ENCODE measurements around the gene GGACT.
"Not testable (repeated sequence)": the region's sequence is repeated elsewhere in the genome, so short reads cannot be mapped to it uniquely, and the experiment has no call there.

GGACT gene

DNA sequence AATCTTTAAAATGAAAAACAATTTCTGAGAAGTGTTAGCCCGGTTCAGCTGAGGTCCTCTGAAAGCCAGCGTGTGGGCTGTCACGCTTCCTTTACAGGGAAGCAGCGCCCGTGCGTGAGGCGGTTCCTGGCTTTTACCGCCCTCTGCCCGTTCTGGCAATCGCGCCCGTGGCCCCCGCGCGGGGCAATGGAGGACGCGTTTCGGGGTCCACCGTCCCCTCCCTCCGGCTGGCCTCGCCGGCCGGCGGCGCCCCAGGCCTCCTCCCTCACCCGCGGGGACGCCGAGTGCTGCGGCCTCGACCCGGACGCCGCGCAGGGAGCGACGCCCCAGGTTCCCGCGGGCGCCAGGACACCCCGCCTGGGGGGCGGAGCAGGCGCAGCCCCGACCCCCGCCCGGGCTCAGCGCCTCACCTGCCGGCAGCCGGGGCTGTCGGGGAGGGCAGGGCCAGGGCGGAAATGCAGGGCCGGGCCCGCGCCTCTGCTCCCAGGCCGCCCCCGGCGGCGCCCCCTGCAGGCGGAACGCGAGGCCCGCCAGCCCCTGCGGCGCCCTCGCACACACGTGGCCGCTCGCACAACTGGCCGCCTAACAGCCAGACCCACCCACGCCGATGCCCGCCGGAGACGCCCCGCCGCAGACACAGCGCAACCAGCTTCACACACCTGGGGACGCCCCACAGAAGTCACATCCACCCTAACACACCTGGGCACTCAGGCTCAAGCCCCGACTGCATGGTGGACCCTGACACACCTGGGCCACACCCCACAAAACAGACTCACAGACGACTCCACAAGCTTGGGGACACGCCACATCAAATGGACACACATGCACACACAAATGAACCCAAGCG is at the start of gene GGACT:
TSS of gene GGACT (minus strand) at position 459 of the 847 bp plus-strand sequence. CDS start 56,198 bp downstream, outside the sequence.
- peak; percentile 97 for ATAC-seq
- peak; percentile 92 for DNase-seq

DNA sequence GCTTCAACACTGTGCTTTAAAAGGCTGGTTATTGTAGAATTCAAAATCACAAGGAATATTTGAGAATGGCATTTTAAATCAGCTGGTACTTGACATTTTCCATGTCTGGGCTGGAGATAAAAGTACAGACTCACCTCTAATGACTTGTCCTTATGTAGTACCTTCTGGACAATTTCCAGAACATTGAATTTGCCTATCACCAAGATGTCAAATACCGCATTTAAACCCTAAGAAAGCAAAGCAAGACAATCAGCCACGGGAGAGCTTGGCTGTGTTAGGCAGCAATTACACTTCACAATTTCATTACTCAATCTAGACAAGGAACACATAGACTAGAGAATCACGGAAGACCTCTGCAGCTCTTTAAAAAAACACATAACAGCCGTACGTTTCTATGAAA is 49.2 kb upstream of the GGACT start:
- ATAC-seq: no peak
- DNase-seq: no peak

DNA sequence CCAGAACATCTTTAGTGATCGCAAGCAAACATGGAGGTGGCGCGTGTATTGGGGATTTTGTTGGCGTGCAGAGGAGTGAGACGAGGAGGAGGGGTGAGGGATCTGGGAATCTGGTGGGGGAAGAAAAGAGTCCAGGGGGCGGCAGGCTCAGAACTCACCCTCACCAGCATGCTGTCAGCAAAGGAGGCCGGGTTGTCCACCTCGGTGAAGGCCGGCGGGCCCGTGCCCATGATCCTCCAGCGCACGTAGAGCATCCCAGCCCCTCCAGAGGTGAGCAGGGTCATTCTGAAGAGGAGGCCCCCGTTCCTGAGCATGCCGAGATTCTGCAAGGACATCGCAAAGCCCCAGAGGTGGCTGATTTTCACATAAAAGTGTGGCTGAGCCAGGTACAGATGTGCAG is 48.8 kb upstream of the GGACT start:
- ATAC-seq: no peak

DNA sequence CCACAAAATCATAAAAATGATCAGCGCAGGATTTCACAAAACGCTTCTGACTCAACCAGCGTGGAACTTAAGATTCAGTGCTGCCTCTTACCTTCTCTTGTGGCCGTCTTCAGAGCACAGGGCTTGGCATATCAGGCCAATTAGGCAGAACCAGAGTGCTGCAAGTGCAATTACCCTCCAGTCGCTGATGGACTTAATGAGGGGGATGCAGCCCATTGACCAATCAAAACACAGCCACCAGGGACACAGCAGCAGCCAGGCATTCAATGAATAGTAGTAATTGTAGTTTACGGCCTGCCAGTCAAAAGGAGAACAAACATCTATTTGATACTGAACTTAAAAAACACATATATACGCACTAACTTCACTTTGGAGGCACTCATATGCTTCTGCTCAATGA is 47.9 kb upstream of the GGACT start:
- no peak for ATAC-seq
- no peak for DNase-seq

More for the DNA sequence above, 48.8 kb upstream of the GGACT start:
- no peak for DNase-seq

DNA sequence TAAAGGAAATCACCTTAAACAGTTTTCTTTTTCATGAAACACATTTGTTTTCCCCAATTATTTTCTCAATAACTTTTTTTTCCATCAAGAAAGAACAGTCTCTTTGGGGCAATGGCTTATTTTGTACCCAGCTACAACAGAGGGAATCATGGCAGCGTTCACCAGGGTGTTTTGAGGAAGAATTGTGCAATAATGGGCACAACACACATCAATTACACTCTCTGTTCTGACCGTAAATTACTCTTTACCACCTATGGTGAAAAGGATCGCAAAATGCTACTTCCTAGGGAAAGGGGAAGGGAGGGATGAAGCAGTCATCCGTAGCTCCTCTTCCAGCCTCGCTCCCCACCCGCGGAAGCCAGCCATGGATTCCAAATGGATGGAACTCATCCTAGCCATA is 47.4 kb upstream of the GGACT start:
- DNase-seq (no peak), ATAC-seq (no peak)

DNA sequence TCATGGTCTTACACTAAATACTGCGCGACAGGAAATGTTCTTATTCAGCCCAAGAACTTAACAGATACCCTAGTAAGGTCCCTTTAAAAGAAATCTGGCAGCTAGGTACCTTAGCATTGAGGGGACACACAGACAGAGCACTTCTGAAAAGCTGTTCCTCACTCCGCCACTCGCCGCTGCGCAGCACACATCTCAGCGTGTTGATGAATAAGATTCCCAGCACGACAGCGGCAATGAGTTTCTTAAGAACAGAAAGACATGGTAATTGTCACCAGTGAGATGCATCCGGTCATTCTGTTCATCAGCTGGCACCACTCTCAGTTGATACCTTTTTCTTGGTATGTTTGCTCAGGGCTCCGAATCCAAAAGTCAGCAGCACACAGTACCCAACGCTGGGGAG is 46.1 kb upstream of the GGACT start:
- ATAC-seq: no peak

DNA sequence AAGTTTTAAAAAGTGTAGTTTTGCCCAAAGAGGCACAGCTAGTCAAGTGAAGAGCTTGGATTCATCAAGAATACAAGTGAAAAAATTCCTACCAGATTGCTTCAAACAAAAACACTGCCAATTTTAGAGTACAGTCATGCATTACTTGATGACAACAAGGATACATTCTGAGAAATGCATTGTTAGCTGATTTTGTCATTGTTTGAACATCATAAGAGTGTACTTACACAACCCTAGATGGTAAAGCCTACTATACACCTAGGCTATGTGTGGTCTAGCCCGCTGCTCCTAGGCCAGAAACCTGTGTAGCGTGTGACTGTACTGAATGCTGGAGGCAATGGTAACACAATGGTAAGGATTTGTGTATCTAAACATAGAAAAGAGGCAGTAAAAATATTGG is 44.9 kb upstream of the GGACT start:
- ATAC-seq (no peak), DNase-seq (no peak)

More for the DNA sequence above, 46.1 kb upstream of the GGACT start:
- no peak for DNase-seq

DNA sequence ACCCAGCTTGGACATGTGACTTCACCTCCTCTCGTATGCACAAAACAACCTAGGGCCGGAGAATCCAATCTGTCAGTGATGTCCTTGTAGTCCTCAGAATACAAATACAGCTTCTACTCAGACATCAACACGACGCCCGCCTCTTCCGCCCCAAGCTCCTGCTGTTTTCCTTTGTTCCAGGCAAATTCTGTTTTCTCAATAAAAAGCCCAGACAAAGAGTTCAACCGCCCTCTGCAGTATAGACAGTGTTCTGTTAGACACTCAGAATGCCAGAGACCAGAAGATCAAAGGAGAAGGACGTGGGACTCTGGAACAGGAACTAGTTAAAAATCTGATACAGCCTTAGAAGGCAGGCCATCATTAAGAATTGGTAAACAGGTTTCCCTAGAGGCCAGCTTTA is 42.0 kb upstream of the GGACT start:
- DNase-seq: no peak
- no peak for ATAC-seq

DNA sequence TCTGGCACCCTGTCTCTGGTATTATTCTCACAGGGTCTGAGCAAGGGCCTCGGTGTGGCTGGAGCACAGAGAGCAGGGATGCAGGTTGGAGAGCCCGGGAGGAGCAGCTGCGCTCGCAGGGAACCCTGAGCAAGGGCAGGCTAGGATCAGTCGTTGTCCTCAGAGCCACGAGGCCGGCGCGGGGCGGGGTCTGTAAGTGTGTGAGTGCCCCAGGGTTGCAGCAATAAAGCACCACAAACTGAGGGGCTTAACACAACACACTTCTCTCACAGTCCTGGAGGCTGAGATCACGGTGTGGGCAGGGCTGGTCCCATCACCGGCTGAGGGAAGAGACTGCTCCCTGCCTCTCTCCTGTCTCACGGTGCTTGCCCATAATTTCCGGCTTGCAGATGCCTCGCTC is 38.5 kb upstream of the GGACT start:
- ATAC-seq (no peak), DNase-seq (no peak)

DNA sequence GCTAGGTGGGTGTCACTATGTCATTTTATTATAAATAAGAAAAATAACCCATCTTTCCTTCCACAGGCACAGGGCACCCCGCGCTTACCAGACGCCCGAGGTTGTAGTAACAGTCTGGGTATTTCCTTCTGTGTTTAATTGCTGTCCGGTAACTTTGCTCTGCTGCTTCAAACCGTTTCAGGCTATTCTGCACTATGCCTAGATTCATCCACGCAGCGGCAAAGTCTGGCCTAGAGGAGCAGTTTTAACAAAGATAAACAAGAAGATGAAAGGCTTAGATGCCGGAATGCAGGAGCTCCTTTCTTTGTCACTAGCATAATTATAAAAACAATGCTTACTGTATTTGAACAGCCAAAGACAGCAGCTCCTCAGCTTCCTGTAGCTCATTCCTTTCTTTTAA is 36.9 kb upstream of the GGACT start:
- ATAC-seq (no peak), DNase-seq (no peak)

DNA sequence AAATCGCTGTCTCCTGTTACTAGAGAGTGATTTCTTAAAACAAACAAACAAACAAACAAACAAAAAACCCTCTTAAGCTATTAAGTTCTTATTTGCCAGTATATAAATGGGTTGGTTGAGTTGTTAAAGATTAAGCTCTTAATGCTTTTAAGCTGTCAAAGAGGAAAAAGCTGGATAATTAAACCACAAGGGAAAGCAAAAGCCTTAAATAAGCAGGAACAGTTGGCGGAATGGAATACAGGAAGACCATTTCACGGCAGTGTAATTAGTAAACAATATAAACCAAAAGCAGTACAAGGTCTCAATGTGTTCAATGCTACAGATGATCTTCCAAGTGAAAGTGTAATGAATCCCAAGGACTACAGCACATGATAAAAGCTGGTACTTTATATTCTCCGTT is 32.2 kb upstream of the GGACT start:
- no peak for DNase-seq
- ATAC-seq: no peak

DNA sequence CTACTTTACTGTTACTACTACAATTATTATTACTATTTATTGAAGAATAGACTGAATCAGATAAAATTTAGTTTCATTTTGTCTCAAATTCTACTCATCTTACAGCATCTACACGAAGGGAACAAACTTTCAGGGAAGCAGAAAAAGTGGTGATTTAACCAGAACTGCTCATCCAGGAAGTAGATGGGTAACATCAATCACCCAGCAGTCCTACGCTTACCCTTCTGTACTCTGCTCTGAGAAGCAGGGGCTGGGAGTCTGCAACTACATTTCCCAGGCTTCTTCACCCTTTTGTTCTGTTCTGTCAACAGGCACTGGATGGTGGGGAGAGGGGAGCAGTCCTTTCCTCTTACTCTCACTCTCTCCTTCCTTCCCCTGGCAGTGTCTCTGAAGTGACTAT is 31.4 kb upstream of the GGACT start:
- no peak for DNase-seq
- no peak for ATAC-seq

DNA sequence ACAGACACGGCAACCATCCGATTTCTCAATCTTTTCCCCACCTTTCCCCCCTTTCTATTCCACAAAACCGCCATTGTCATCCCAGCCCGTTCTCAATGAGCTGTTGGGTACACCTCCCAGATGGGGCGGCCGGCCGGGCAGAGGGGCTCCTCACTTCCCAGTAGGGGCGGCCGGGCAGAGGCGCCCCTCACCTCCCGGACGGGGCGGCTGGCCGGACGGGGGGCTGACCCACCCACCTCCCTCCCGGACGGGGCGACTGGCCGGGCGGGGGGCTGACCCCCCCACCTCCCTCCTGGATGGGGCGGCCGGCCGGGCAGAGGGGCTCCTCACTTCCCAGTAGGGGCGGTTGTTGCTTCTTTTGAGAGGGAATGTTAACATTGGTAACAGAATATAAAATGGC is 30.3 kb upstream of the GGACT start:
- DNase-seq, ATAC-seq: not testable (repeated sequence)

DNA sequence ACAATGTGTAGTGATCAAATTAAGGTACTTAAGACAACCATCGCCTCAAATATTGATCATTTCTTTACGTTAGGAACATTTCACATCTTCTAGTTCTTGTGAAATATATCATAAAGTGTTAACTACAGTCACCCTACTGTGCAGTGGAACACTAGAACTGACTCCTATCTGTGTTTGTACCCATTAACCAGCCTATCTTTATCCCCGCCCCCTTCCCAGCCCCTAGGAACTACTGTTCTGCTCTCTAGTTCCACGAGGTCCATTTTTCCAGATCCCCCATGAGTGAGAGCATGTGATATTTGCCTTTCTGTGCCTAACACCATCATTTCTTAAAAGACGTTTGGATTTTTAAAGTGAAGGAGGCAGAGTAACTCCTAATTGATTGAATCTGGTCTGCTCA is 24.4 kb upstream of the GGACT start:
- ATAC-seq (no peak), DNase-seq (no peak)

DNA sequence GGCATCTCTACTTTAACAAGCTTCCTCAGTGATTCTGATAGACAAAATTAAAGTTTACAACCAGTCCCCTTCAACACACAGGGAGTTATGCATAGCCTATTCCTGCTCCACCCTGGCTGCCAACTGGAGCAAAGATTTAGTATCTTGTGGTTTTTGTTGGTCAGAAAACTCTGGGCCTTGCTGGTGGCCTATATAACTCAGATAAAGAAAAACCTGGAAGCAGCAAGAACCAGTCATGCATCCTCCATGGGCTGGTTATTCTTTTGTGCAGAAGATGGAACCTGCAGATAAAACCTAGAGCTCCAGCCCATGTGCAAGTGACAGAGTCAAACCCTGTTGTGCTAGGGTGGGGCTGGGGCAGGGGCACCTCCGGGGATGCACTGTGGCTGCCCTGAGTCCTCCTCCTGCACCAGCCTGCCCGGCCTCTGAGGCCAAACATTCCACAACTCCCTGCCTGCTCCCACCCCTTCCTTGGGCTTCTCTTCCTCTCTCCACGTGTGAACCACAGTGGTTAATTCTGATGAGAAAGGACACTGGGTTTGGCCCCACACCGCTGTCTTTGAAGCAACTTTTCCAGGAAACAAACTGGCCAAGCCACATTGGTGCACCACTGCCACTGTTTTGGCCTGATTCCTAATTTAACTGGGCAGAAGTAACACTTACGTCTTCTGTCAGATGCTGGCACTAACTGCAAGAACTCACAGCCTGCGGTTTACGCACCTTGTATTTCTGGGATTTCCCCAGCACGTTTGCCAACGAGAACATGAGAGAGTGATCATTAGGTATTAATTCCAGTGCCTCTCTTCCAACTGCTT is 23.3 kb upstream of the GGACT start:
- no peak for ATAC-seq
- no peak for DNase-seq

DNA sequence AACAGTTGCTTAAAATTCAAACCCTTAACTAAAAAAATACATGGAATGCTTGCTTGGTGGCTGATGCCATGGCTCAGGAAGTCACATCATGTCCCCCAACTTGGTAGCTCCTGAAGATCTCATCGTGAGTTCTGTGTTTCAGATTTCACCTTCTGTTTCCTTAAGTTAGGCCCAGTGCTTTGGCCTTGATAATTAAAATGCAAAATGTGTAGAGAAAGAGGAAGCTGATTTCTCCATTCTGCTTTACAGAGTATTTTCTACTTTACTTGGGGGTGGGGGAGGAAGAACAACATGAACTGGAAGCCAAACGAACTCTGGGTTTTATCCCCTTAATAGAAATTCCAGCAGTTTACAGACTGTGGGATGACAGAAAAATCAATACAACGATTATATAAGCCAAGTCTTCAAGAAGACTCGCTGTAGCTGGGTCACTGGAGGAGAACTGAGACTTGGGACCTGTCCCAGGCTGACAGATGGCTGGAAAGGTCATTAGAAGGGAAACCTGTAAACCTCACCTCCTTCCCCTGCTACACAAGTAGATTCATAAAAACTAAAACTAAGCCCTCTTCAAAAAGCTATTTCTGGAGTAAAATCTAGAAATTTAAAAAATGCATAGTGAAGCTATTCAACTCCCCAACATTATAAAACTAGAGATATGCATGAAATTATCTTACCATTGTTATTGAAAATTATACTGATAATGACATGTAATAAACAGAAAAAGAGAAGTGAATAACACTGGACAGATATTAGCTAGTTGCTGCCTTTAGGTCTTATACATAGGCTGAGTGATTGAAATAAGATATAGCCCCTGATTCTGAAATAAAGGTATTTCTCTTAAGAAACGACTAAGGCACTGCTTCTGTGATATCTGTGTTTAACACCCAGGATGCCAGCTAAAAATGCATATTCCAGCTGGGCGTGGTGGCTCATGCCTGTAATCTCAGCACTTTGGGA is 22.1 kb upstream of the GGACT start:
- ATAC-seq (no peak), DNase-seq (no peak)

DNA sequence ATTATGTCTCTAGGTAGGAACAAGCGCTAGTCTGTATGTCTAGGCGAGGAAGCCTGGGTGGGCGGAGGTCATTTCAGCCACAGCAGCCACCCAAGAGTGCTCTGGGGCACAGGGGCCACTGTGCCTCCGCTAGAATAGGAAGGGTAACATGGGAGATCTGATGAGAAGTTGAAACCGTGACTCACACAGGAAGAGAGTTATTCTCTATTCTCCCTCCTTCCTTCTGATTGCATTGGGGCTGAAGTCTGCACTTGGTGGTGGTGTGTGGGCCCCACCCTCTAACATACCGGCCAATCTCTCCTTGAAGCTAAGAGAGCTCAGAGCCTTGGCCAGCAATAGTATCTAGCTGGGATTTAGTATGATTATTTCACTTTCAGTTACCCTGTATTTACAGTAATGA is 20.3 kb upstream of the GGACT start:
- DNase-seq (peak; percentile 19), ATAC-seq (peak; percentile 97)

DNA sequence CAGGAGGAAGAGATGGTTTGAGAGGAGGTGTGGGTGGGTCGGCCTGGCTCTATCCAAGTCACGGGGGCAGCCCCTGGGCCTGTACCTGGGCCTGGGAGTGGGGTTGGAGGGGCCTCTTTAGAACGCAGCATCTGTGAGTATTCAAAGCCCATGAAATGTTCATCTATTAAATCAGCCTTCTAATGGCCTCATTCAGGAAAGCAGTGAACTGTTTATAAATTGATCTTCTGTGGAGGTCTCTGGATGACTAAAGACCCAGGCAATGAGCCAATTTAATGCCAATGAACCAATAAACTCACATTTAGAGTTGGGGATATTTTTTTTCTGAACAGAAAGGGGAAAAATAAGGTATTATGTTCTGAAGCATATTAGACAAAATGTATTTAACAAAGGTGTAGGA is 19.9 kb upstream of the GGACT start:
- no peak for DNase-seq
- no peak for ATAC-seq

DNA sequence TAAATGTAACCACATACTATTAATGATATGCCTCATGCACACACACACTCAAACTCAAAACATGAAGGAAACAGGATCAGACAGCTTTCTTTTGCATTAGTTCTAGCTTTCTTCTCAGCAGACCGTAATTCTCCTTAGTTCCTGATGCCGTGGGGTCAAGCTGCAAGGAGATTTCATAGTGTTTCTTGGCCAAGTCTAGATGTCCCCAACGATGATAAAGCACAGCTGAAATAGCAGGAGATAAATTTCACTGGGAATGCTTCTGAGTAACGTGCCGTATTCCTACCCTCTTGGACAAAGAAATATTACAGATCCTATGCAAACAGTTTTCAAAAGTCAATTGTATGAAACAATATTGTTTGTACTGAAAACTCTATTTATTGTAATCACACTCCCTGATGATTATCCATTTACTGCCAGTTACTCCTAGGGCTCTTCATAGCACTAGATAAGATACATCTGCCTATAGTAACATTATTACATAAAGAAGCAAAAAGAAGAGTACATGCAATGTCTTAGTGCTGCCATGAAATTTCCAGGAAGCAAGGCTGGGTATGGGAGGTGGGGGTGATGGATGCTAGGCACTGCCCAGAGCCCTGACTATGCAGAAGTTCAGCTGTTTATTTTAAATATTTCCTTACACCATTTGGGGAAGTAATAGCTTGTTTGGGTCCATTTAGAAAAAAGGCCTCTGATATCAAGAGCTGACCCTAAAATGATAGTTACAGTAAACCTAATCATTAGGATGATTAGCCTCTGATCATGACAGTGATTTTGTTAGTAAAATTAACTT is 16.5 kb upstream of the GGACT start:
- ATAC-seq: no peak
- DNase-seq: no peak

DNA sequence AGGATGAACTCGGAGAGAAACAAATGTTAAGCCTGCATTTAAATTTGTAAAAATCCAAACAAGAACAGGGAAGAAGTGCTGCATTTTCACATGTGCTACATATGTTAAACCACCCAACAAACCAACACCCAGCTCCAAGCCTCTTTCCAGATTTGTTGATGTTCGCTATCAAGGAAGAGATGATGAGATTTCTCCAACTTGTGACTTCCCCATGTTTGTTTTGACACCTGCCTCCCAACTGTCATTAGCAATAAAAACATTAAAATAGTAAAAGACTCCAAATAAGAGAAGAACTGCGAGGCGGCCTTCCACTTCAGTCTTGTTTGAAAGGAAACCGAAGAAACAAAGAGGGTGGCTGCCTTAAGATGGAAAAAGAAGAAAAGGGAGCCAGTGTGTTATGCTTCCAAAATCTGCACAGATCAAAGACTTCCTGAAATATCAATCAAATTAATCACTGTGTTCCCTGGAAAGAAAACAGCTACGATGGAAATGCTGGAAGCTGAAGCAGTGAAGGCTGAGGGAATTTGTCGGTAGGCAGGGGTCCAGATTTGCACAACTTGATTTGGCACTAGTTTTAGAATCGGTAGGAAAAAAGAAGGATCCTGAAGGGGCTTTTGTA is 14.0 kb upstream of the GGACT start:
- no peak for DNase-seq
- no peak for ATAC-seq

DNA sequence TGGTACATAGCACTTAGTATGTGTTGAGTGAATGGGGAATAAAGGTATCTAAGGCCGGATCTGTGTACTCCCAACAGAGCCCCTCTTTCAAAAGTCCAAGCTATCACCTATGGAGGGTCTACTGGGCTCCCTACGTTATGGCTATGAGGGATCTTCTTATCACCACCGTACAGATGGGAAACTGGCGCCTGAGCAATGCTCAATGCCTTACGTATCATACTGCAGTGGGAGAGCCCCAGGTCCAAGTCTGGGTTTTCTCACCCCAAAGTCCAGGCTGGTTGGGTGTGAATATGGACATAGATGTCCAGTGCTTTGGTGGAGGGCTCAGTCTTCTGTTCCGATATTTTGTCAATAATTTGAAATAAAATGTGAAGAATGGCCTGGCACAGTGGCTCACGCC is 13.1 kb upstream of the GGACT start:
- DNase-seq: no peak
- ATAC-seq: no peak
